H1 (cell line): Measurements from ENCODE around the gene TRMT61B. TPM values are rescaled to one million over a fixed set of nuclear protein-coding genes. Genes with fewer than 3 reads are reported as not detected.

ENCODE experiments used
- CTBP2 ChIP-seq: IDR thresholded peaks from 2 replicates; pipeline ENCODE4 v1.7.0; 2011; ENCODE audit warnings: borderline replicate concordance, mild to moderate bottlenecking, moderate library complexity, mixed read lengths, low read length; ENCODE audit not compliant: insufficient read depth, insufficient read length
- EGR1 ChIP-seq: IDR thresholded peaks from 2 replicates; pipeline ENCODE4 v1.6.1; 2011; ENCODE audit warnings: low read depth, low read length, borderline replicate concordance
- KDM1A ChIP-seq: fragments of 200-600, 300-600 bp; sonication (generic); IDR thresholded peaks from 2 replicates; pipeline ENCODE4 v1.7.1; 2016; ENCODE audit warnings: mild to moderate bottlenecking, low read length, borderline replicate concordance
- KDM5A ChIP-seq: fragments of 200-600 bp; IDR thresholded peaks from 2 replicates; pipeline ENCODE4 v1.7.1; 2012; ENCODE audit warnings: mild to moderate bottlenecking, low read length, inconsistent platforms, mixed read lengths
- POU5F1 ChIP-seq: IDR thresholded peaks from 2 replicates; pipeline ENCODE4 v1.6.1; 2011; ENCODE audit warnings: low read depth, mild to moderate bottlenecking, low read length, moderate library complexity
- RBBP5 ChIP-seq: IDR thresholded peaks from 2 replicates; pipeline ENCODE4 v1.7.1; 2012; ENCODE audit warnings: low read depth, mild to moderate bottlenecking, inconsistent platforms, low read length, moderate library complexity, borderline replicate concordance
- SP1 ChIP-seq: IDR thresholded peaks from 2 replicates; pipeline ENCODE4 v1.6.1; 2011; ENCODE audit warnings: low read depth, low read length
- SP4 ChIP-seq: IDR thresholded peaks from 2 replicates; pipeline ENCODE4 v1.6.1; 2012; ENCODE audit warnings: low read length, inconsistent platforms
- SRF ChIP-seq: IDR thresholded peaks from 2 replicates; pipeline ENCODE4 v1.6.1; 2011; ENCODE audit warnings: mild to moderate bottlenecking, low read depth, low read length, moderate library complexity
- SUZ12 ChIP-seq: fragments of 200-600 bp; sonication (generic); IDR thresholded peaks from 2 replicates; pipeline ENCODE4 v1.6.1; 2012; ENCODE audit warnings: mild to moderate bottlenecking, inconsistent platforms, low read length, moderate library complexity, mixed read lengths
- TAF7 ChIP-seq: optimal IDR thresholded peaks from 2 replicates; pipeline ENCODE3; 2011; ENCODE audit warnings: low read depth, mild to moderate bottlenecking, inconsistent platforms, low read length, moderate library complexity, borderline replicate concordance
- YY1 ChIP-seq: IDR thresholded peaks from 2 replicates; pipeline ENCODE4 v1.6.1; 2011; ENCODE audit warnings: low read depth, mild to moderate bottlenecking, low read length
- polyA plus RNA-seq, 7 experiments: library from polyadenylated mRNA; depleted of rRNA in 3 of 7; stranded (reverse) in 5 of 7; unstranded in 2 of 7; fragments of >200 nt in 5 of 7; fragments of 200-250 nt in 2 of 7; gene quantifications; 1 replicate in 5 of 7; 2 replicates in 1 of 7; 4 replicates in 1 of 7; pipeline versions ENCODE4 v1.2.1 to v1.2.3, GENCODE V29; 2011 to 2013; ENCODE audit warnings: missing spikeins in 2 of 7, mixed read lengths in 2 of 7
- total RNA-seq: library from RNA; stranded (reverse); fragmentation: NEBNext Ultra II Directional; extraction: Animal tissue kit (Norgen Biotek cat#: 25700); gene quantifications from 2 replicates; pipeline ENCODE4 v1.2.1, GENCODE V29; 2021
- TF ChIP-seq, protein P1 (sequence below): IDR thresholded peaks from 2 replicates; pipeline ENCODE4 v1.6.1; 2011; ENCODE audit warnings: low read length, improper control_type of control experiment

TRMT61B gene
- total and polyA plus RNA-seq, 2 of the 8 experiments (the other 6 are each of a cell fraction or from before 2014, with no cell fraction given), result 10.4 to 27.8 TPM

DNA sequence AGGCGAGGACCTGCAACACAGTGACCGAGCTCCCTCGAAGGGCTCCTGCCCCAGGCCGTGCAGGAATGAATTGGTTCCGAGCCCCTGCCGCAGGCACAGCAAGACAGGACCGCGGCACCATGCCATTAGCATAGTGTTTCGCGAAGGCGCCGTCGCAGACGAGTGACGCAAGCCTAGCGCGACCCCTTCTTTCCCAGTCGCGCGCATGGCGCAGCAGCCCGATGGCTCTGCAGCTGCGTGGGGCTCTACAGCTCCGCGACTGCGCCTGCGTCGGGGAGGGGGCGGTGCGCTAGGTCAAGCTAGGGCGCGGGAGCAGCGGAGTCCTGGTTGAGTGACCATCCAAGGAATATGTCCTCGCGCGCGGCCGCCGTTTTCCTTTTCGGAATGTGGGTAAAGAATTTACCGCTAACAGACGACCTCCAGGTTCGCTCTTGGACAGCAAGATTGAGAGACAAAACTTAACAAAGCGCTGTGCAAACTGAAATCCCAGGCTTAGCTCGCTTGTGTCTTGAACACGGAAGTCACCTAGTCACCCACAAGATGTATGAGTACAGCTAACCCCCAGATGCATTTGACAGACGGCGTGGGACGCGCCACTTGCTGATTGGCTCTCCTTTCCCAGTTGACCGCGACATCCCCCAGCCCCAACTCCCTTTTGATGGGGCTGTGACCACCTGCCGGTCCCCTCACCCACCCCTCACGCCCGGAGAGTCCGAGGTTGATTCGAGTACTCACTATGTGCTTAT, at the start of gene TRMT61B (continued):
- TF ChIP-seq TAF7 (peak; percentile 90), CTBP2 (no peak), RBBP5 (peak; percentile 90), SP4 (0 out of 2 replicates have a peak, but pooled peaks have one; percentile 60), POU5F1 (no peak), SP1 (peak; percentile 61; the same call in 1 of the 2 replicates), EGR1 (no peak), KDM5A (peak; percentile 96), YY1 (peak; percentile 84), KDM1A (no peak), SUZ12 (no peak), SRF (peak; percentile 96)
- TF ChIP-seq, protein P1, sequence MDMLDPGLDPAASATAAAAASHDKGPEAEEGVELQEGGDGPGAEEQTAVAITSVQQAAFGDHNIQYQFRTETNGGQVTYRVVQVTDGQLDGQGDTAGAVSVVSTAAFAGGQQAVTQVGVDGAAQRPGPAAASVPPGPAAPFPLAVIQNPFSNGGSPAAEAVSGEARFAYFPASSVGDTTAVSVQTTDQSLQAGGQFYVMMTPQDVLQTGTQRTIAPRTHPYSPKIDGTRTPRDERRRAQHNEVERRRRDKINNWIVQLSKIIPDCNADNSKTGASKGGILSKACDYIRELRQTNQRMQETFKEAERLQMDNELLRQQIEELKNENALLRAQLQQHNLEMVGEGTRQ, result no peak
